IMR-90 (cell line): ENCODE measurements around the gene PDE6B. TPM values are rescaled to one million over a fixed set of nuclear protein-coding genes. Genes with fewer than 3 reads are reported as not detected.
A peak's percentile ranks its signal among the peaks of the same experiment; 100 is the strongest.

Experiments
- ATAC-seq: fragments of 200-7000 bp; cut with Tn5 transposase; 2 replicates; pipeline ENCODE4 v1.9.1; 2020; ENCODE audit warnings: low read depth, mild to moderate bottlenecking, moderate library complexity
- BruUV-seq: library from RNA; stranded (reverse); fragments of 400-500 nt; replicated peaks from 2 replicates; lab custom pipeline; 2021; lab: Mats Ljungman, UMichigan
- CTCF ChIA-PET: fragments of 300-600 bp; formaldehyde crosslinking; extraction: SDS; loops from one replicate; lab custom pipeline; 2021; ENCODE audit warnings: antibody characterized with exemption; lab: Yijun Ruan, JAX
- POLR2A ChIA-PET: fragments of 300-600 bp; sonication (Branson Sonifier 250); formaldehyde crosslinking; loops from one replicate; lab custom pipeline; 2022; ENCODE audit warnings: antibody characterized with exemption; ENCODE audit not compliant: unreplicated experiment; lab: Charles Lee
- DNase-seq: peaks from one replicate; pipeline ENCODE4 v3.0.0; 2013
- H2AFZ ChIP-seq: replicated peaks from 2 replicates; pipeline ENCODE3; 2013; ENCODE audit warnings: low read length, mild to moderate bottlenecking; ENCODE audit not compliant: poor library complexity
- H2AK5ac ChIP-seq: 2 replicates; pipeline ENCODE4 v1.6.1; 2013; ENCODE audit warnings: low read depth, low read length, inconsistent platforms
- H2AK9ac ChIP-seq: replicated peaks from 2 replicates; pipeline ENCODE3; 2013; ENCODE audit warnings: mild to moderate bottlenecking, low read depth, low read length, moderate library complexity; ENCODE audit not compliant: poor library complexity
- H2BK120ac ChIP-seq: 2 replicates; pipeline ENCODE4 v1.6.1; 2013; ENCODE audit warnings: low read depth, low read length, inconsistent platforms
- H2BK15ac ChIP-seq: 3 replicates; pipeline ENCODE4 v1.6.1; 2013; ENCODE audit warnings: low read depth, low read length, inconsistent platforms
- H2BK20ac ChIP-seq: 2 replicates; pipeline ENCODE4 v1.6.1; 2013; ENCODE audit warnings: low read depth, mild to moderate bottlenecking, inconsistent platforms, low read length, moderate library complexity
- H2BK5ac ChIP-seq: 2 replicates; pipeline ENCODE4 v1.6.1; 2013; ENCODE audit warnings: mild to moderate bottlenecking, low read depth, low read length, inconsistent platforms; ENCODE audit not compliant: poor library complexity, severe bottlenecking
- H3K14ac ChIP-seq: replicated peaks from 2 replicates; pipeline ENCODE4 v1.6.1; 2013; ENCODE audit warnings: low read depth, low read length, inconsistent platforms
- H3K18ac ChIP-seq: 2 replicates; pipeline ENCODE4 v1.6.1; 2013; ENCODE audit warnings: low read depth, low read length, control low read depth
- H3K23ac ChIP-seq: 2 replicates; pipeline ENCODE4 v1.6.1; 2013; ENCODE audit warnings: low read depth, low read length, inconsistent platforms
- H3K27ac ChIP-seq: 2 replicates; pipeline ENCODE4 v1.5.1; 2013; ENCODE audit warnings: mild to moderate bottlenecking, control low read depth, low read length; ENCODE audit not compliant: insufficient read depth
- H3K27me3 ChIP-seq: 2 replicates; pipeline ENCODE4 v1.6.1; 2013; ENCODE audit warnings: low read length; ENCODE audit not compliant: control insufficient read depth, insufficient read depth
- H3K36me3 ChIP-seq: 2 replicates; pipeline ENCODE4 v1.6.1; 2013; ENCODE audit warnings: low read length, mixed read lengths; ENCODE audit not compliant: control insufficient read depth, insufficient read depth
- H3K4ac ChIP-seq: 2 replicates; pipeline ENCODE4 v1.6.1; 2013; ENCODE audit warnings: low read depth, low read length, inconsistent platforms
- H3K4me1 ChIP-seq: 2 replicates; pipeline ENCODE4 v1.6.1; 2013; ENCODE audit warnings: low read length, mixed read lengths; ENCODE audit not compliant: control insufficient read depth, insufficient read depth
- H3K4me2 ChIP-seq: 2 replicates; pipeline ENCODE4 v1.6.1; 2013; ENCODE audit warnings: low read depth, mild to moderate bottlenecking, control low read depth, low read length, moderate library complexity
- H3K4me3 ChIP-seq: 2 replicates; pipeline ENCODE4 v1.5.1; 2013; ENCODE audit warnings: low read depth, mild to moderate bottlenecking, control low read depth, low read length, moderate library complexity; ENCODE audit not compliant: insufficient read depth
- H3K56ac ChIP-seq: 2 replicates; pipeline ENCODE4 v1.6.1; 2013; ENCODE audit warnings: low read length, inconsistent platforms; ENCODE audit not compliant: insufficient read depth; ENCODE audit errors: extremely low read depth
- H3K79me1 ChIP-seq, 2 experiments: 2 replicates each; pipeline ENCODE4 v1.6.1; 2013; ENCODE audit warnings: low read length in 2 of 2, inconsistent platforms in 1 of 2, low read depth in 1 of 2
- H3K9ac ChIP-seq: 2 replicates; pipeline ENCODE4 v1.6.1; 2013; ENCODE audit warnings: low read depth, low read length, control low read depth
- H3K9me1 ChIP-seq: 2 replicates; pipeline ENCODE4 v1.6.1; 2013; ENCODE audit warnings: low read length, inconsistent platforms; ENCODE audit not compliant: insufficient read depth
- H3K9me3 ChIP-seq: 2 replicates; pipeline ENCODE4 v1.6.1; 2013; ENCODE audit warnings: low read length; ENCODE audit not compliant: control insufficient read depth, insufficient read depth
- H4K20me1 ChIP-seq: 2 replicates; pipeline ENCODE4 v1.6.1; 2013; ENCODE audit warnings: low read length, inconsistent platforms; ENCODE audit not compliant: insufficient read depth
- H4K5ac ChIP-seq: 2 replicates; pipeline ENCODE4 v1.6.1; 2013; ENCODE audit warnings: mild to moderate bottlenecking, low read depth, low read length, control low read depth
- H4K8ac ChIP-seq, 2 experiments: 2 replicates each; pipeline ENCODE4 v1.6.1; 2013; ENCODE audit warnings: low read depth in 2 of 2, low read length in 2 of 2, control low read depth in 1 of 2, inconsistent platforms in 1 of 2
- H4K91ac ChIP-seq: 2 replicates; pipeline ENCODE4 v1.6.1; 2013; ENCODE audit warnings: low read depth, low read length, inconsistent platforms; ENCODE audit not compliant: insufficient read depth
- CHD1 ChIP-seq: IDR thresholded peaks from 2 replicates; pipeline ENCODE4 v1.6.1; 2012; ENCODE audit warnings: low read depth, low read length, improper control_type of control experiment
- FOS ChIP-seq: fragments of 150-350 bp; IDR thresholded peaks from 2 replicates; pipeline ENCODE4 v1.6.1; 2016; ENCODE audit warnings: low read depth, low read length
- MAFK ChIP-seq: IDR thresholded peaks from 2 replicates; pipeline ENCODE4 v1.6.1; 2012; ENCODE audit warnings: low read depth, low read length, improper control_type of control experiment
- MXI1 ChIP-seq: IDR thresholded peaks from 2 replicates; pipeline ENCODE4 v1.6.1; 2012; ENCODE audit warnings: low read depth, mild to moderate bottlenecking, low read length, moderate library complexity, borderline replicate concordance
- NFE2L2 ChIP-seq: fragments of 150-350 bp; IDR thresholded peaks from 2 replicates; pipeline ENCODE4 v1.6.1; 2016; ENCODE audit warnings: low read depth, mild to moderate bottlenecking, low read length
- POLR2A ChIP-seq: IDR thresholded peaks from 2 replicates; pipeline ENCODE4 v1.6.1; 2012; ENCODE audit warnings: mild to moderate bottlenecking, low read depth, low read length
- SMC3 ChIP-seq: fragments of 150-350 bp; IDR thresholded peaks from 2 replicates; pipeline ENCODE4 v1.6.1; 2016; ENCODE audit warnings: low read depth, mild to moderate bottlenecking, antibody characterized with exemption, low read length, moderate library complexity
- WGBS, 2 experiments: methylation state at CpG; one replicate each; pipeline versions ENCODE4 v1.1.5 to v1.1.7; 2013; ENCODE audit warnings: missing lambda C conversion rate in 2 of 2; ENCODE audit not compliant: insufficient read length in 1 of 2; ENCODE audit errors: extremely low coverage in 2 of 2; 5-methylcytosine and 5-hydroxymethylcytosine counted together
- dilution Hi-C: fragments of 300-500 bp; cut with HindIII; formaldehyde crosslinking; loops from one replicate; pipeline ENCODE4 v1.14.3; 2018; ENCODE audit warnings: low sequenced_read_pairs; ENCODE audit not compliant: unreplicated experiment
- in situ Hi-C: fragments of 300-500 bp; cut with MboI; formaldehyde crosslinking; loops from 3 replicates; pipeline ENCODE4 v1.14.3; 2019; ENCODE audit warnings: low sequenced_read_pairs, inconsistent platforms, mixed read lengths
- intact Hi-C: fragments of 100-400 bp; cut with micrococcal nuclease; formaldehyde crosslinking; loops from 2 replicates; pipeline ENCODE4 v1.10.0; 2022
- polyA plus RNA-seq, 3 experiments: library from polyadenylated mRNA; depleted of rRNA; stranded (reverse); fragments of >200 nt; gene quantifications; 2 replicates each; pipeline ENCODE4 v1.2.3, GENCODE V29; 2012; ENCODE audit warnings: low replicate concordance in 1 of 3
- total RNA-seq: library from RNA; depleted of rRNA; stranded (reverse); fragments of >200 nt; gene quantifications from 2 replicates; pipeline ENCODE4 v1.2.3, GENCODE V29; 2012
- TF ChIP-seq, protein P1 (sequence below): conservative IDR thresholded peaks from 2 replicates; pipeline ENCODE4 v1.5.1; 2012; ENCODE audit warnings: mild to moderate bottlenecking, low read depth, low read length, improper control_type of control experiment
- TF ChIP-seq, protein P2 (sequence below): fragments of 150-350 bp; IDR thresholded peaks from 2 replicates; pipeline ENCODE4 v1.6.1; 2017; ENCODE audit warnings: mild to moderate bottlenecking, antibody characterized with exemption, low read length, low read depth

The PDE6B gene
- total and polyA plus RNA-seq, 2 of the 4 experiments (the other 2 are of a cell fraction), result under 0.01 TPM; not detected in 1

GRCh38 chr4:576991-577498 is 48.3 kb upstream of the PDE6B start:
- Histone ChIP-seq H2AK5ac (no peak overlapping the region), H2BK5ac (no peak overlapping the region), H4K91ac (no peak overlapping the region), H3K4me1 (no peaks in the 10 kb centered on the region; the same call in 1 of the 2 replicates), H3K27me3 (peaks cover 58% of the 10 kb centered on the region), H4K5ac (no peak overlapping the region), H4K20me1 (no peaks in the 10 kb centered on the region), H3K4me2 (peak overlapping the region; percentile 33; the same call in 1 of the 2 replicates), H3K14ac (no peak overlapping the region), H3K56ac (no peak overlapping the region), H3K36me3 (no peaks in the 10 kb centered on the region), H3K18ac (no peak overlapping the region), H2BK20ac (no peak overlapping the region), H3K4me3 (no peak overlapping the region), H2BK15ac (no peak overlapping the region), H4K8ac (no peak overlapping the region), H2AFZ (peak overlapping the region; percentile 72), H2BK120ac (no peak overlapping the region), H3K23ac (no peak overlapping the region), H3K9me1 (no peaks in the 10 kb centered on the region), H3K79me1 (no peaks in the 10 kb centered on the region), H3K27ac (no peak overlapping the region), H3K9ac (no peak overlapping the region), H2AK9ac (no peak overlapping the region), H3K9me3 (0 out of 2 replicates have a peak, but pooled peaks cover 3% of the 10 kb centered on the region), H3K4ac (no peak overlapping the region)
- WGBS, 2 experiments, result 6% methylated on average over 8 of the region's 37 CpGs; no CpG with 5 or more reads in 1 of the 2 experiments
- no TSS peak for BruUV-seq
- CTCF ChIA-PET, result no interaction called here
- intact Hi-C loops, result no loop called here
- no peak for DNase-seq
- in situ Hi-C loops, result no loop called here
- dilution Hi-C loops, result no loop called here
- POLR2A ChIA-PET, result no interaction called here
- TF ChIP-seq MXI1 (no peak), POLR2A (no peak), CHD1 (no peak), SMC3 (no peak), FOS (no peak), NFE2L2 (no peak), MAFK (no peak)
- TF ChIP-seq, protein P1, sequence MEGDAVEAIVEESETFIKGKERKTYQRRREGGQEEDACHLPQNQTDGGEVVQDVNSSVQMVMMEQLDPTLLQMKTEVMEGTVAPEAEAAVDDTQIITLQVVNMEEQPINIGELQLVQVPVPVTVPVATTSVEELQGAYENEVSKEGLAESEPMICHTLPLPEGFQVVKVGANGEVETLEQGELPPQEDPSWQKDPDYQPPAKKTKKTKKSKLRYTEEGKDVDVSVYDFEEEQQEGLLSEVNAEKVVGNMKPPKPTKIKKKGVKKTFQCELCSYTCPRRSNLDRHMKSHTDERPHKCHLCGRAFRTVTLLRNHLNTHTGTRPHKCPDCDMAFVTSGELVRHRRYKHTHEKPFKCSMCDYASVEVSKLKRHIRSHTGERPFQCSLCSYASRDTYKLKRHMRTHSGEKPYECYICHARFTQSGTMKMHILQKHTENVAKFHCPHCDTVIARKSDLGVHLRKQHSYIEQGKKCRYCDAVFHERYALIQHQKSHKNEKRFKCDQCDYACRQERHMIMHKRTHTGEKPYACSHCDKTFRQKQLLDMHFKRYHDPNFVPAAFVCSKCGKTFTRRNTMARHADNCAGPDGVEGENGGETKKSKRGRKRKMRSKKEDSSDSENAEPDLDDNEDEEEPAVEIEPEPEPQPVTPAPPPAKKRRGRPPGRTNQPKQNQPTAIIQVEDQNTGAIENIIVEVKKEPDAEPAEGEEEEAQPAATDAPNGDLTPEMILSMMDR, result no peak
- TF ChIP-seq, protein P2, sequence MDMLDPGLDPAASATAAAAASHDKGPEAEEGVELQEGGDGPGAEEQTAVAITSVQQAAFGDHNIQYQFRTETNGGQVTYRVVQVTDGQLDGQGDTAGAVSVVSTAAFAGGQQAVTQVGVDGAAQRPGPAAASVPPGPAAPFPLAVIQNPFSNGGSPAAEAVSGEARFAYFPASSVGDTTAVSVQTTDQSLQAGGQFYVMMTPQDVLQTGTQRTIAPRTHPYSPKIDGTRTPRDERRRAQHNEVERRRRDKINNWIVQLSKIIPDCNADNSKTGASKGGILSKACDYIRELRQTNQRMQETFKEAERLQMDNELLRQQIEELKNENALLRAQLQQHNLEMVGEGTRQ, result no peak
- ATAC-seq, result no peak; the same call in 1 of the 2 replicates
